Measurements from ENCODE around the gene TGFBRAP1.

TGFBRAP1 gene

DNA sequence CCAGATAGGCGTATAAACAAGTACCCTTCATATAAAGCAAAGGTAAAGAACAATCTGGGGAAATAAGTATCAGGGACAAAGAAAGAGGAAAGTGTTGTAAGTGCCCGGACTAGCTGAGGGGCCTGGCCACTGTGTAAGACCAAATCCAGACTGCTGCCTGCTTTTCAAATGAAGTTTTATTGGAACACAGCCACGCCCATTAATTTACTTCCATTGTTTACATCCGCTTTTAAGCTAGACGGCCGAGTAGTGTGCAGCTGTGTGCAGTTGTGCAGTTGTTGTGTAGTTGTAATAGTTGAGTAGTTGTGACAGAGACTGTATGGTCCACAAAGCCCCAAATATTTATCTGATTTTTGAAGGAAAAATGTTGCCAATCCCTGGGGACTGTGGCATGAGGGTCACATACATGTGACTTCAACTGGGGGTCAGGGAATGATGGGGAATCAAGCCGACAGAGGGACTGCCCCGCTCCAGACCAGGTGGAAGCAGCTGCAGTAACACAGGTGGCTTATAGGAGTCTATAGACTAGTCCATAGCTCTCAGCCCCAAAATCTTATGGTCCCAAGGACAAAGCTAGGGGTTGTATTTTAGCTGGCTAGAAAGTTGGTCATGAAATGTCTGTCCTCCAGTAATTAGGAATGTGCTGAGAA lies 39.3 kb upstream of the TGFBRAP1 start:
- H3K4me3 ChIP-seq (replicated peaks; ENCODE audit: low read depth, low read length) = no peak overlapping the region
- TF ChIP-seq CTCF (IDR thresholded peaks at IDR 0.05; ENCODE audit: low read length, missing control alignments) = no peak
- DNase-seq (ENCODE audit: low read depth) = no peak

- no peak for TF ChIP-seq CTCF (IDR thresholded peaks at IDR 0.05; ENCODE audit: low read length, missing control alignments)
- no peak overlapping the region for H3K4me3 ChIP-seq (replicated peaks; ENCODE audit: low read depth, low read length)
- no peak for DNase-seq (ENCODE audit: low read depth)
Measured at GRCh38 chr2:105365206-105365605, 35.7 kb upstream of the TGFBRAP1 start.

DNA sequence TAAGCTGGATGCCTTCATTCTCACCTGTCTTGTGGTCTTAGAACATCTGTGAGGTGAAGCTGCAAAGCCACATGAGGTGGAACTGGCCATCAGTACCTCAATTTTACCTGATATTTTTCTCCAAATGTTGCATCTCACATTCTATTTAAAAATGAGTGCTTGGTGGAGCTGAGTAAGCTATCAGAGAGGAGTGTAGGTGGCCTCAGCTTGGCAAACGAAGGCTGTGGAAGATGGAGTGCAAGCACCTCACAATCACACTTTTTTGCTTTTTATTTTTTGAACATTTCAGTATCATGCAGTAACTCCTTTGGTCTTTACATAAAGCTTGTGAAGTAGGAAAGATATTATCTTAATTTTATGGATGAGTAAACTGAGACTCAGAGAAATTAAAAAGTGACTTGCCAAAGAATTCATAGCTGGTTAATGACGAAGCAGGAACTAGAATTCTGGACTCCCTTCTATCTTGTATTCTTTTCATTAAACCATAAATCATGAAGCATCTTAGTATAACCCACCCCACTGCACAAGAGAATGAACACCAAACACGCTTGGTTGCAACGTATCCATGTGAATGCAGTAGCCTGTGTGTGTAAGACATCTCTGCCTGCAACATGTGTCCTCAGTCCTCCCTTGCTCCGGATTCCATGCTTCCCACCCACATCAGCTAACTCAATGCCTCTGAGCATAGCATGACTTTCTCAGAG lies 35.1 kb upstream of the TGFBRAP1 start:
- DNase-seq (ENCODE audit: low read depth) = no peak
- no peak for TF ChIP-seq CTCF (IDR thresholded peaks at IDR 0.05; ENCODE audit: low read length, missing control alignments)

DNA sequence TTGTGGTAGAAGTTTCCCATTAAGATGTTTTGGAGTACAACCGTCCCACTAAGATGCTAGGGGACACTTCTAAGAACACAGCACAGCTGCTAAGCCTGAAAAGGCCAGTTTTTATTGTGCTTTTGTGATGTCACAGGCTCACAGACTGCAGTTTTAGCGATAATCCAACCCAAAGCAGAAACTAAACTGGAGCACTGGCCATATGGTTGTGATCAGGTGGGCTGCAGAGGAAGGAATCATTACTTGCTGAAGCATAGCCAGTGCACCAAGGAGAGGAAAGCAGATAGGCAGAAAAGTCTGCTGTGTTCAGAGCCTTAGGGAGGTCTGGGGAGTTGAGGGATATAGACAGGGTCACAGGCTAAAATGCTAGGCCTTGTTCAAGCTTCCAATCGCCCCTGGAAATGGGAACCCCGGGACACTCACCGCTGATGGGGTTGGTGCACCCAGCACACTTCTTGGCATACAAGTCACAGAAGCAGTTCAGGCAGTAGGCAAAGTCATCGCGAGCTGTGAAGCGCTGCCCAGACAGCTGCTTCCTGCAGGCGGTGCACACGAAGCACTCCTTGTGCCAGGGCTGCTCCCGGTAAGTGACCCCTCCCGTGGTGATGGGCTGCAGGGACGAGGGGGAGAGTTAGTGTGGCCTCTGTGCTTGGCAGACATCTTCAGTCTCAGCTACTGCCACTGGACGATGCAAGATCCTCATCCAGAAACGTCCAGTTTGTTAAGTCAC lies 33.5 kb upstream of the TGFBRAP1 start:
- DNase-seq (ENCODE audit: low read depth) = no peak
- no peak for TF ChIP-seq CTCF (IDR thresholded peaks at IDR 0.05; ENCODE audit: low read length, missing control alignments)
- no peak overlapping the region for H3K4me3 ChIP-seq (replicated peaks; ENCODE audit: low read depth, low read length)

More for the DNA sequence above, 35.1 kb upstream of the TGFBRAP1 start:
- no peak overlapping the region for H3K4me3 ChIP-seq (replicated peaks; ENCODE audit: low read depth, low read length)

DNA sequence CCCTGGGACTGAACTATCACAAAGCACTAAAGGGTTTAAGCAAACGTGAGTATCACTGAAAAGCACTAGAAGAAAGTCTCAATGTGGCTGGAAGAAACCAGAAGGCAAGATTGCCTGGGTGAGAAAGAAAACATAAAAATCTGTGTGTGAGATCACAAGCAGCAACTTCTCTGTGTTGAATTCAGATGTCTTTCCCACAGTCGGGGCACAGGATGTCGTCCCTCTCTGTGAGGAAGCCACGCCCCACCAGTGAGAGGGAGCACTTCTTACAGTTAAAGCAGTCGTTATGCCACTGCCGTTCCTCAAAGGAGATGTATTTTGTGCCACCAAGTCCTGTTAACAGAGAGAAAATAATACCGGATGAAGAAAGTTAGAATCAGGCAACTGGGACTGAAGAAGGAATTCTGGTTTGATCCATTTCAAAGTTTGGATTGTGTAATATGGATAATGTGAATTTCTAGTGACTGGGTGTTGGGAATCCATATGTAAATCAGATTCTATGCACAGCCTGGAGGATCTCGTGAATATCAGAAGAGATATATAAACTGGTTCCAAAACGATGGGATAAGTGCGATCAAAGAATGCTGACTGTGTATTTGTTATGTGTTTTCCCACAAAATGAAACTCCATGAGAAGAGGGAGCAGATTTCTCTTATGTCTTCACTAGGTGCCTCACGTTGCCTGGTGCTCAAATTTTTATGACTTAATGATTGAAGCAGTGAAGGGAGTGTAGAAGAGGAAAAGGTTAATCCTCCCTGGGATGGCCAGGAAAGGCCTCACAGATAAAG lies 31.8 kb upstream of the TGFBRAP1 start:
- TF ChIP-seq CTCF (IDR thresholded peaks at IDR 0.05; ENCODE audit: low read length, missing control alignments) = no peak
- no peak for DNase-seq (ENCODE audit: low read depth)

DNA sequence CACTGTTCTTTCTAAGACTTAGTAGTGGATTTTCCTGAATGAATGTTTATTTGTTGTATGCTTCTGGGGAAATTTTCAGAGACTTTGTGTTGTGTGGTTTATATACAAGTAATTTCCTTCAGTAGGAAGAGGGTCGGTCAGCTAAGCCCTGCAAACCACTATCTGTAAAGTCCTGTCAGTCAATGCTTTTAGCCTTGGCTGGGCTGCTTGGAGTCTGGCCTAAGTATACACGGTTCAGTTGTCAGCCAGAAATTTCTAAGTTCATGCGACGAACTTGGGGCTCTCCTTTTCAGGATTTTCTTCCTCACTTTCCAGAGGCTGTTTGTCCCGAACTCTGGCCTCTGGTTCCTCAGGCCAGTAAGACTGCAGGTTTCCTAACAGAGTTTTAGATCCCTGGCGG lies 29.1 kb upstream of the TGFBRAP1 start:
- DNase-seq (ENCODE audit: low read depth) = no peak
- H3K4me3 ChIP-seq (replicated peaks; ENCODE audit: low read depth, low read length) = no peak overlapping the region
- TF ChIP-seq CTCF (IDR thresholded peaks at IDR 0.05; ENCODE audit: low read length, missing control alignments) = no peak

More for the DNA sequence above, 31.8 kb upstream of the TGFBRAP1 start:
- no peak overlapping the region for H3K4me3 ChIP-seq (replicated peaks; ENCODE audit: low read depth, low read length)
